ENCODE results near the gene ACSS2. TPM values are rescaled to one million over a fixed set of nuclear protein-coding genes. Genes with fewer than 3 reads are reported as not detected.

ACSS2 gene
- total and polyA plus RNA-seq, 2 donors from 2014 or later: 53.1 to 98.9 TPM

DNA sequence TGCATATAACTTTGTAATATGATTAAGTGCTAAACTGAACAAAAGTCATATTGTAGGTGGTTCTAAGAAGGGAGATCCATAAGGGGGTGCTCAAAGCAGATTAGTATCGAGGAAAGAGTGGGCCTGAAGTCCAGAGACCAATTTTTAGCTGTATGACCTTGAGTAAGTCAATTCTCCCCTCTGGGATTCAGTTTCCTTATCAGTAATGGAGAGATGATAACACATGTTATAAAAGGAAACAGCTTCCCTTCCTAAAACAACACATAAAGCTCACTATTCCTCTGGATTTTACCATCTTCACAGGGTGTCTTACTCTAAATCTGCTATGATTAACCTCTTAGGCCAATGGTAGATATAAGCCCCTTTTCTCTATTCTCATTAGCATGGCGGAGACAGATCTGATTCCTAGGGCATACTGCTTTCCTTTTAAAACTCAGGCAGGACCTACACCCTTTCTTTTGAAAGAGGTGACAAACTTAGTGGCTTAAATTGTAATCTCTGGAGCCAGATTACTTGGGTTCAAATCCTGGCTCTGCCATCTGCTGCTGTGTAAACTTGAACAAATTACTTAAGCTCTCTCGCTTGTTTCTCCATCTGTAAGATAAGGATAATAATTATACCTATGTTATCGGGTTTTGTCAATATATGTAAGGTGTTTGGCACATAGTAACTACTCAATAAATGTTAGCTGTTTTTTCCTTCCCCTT, 39.5 kb downstream of the ACSS2 start:
- Histone ChIP-seq H3K27ac (ENCODE audit: low read depth in 2 of 2, low read length in 2 of 2) (no peak overlapping the region), H3K4me1 (ENCODE audit: control insufficient read depth in 2 of 3, insufficient read depth in 2 of 3, low read depth in 1 of 3, low read length in 3 of 3) (peaks cover 0 to 6% (median 4%) of the 10 kb centered on the region in 3 donors), H3K9me3 (ENCODE audit: control insufficient read depth in 2 of 3, insufficient read depth in 1 of 3, low read length in 3 of 3) (no peaks in the 10 kb centered on the region), H3K9ac (ENCODE audit: low read length in 3 of 3) (no peak overlapping the region), H3K27me3 (ENCODE audit: control insufficient read depth, insufficient read depth, low read length) (no peaks in the 10 kb centered on the region), H3K4me3 (ENCODE audit: low read length in 3 of 3) (no peak overlapping the region), H3K36me3 (ENCODE audit: control insufficient read depth in 2 of 3, insufficient read depth in 3 of 3, low read length in 3 of 3) (peaks cover 0 to 31% (median 14%) of the 10 kb centered on the region in 3 donors)
- intact Hi-C loops (cut with DNase I): no loop called here
- FAIRE-seq: no peak
- no peak for DNase-seq
- no peak for TF ChIP-seq CTCF (IDR thresholded peaks at IDR 0.05; ENCODE audit: borderline replicate concordance, extremely low read depth, insufficient read depth)

- H3K4me3 ChIP-seq (ENCODE audit: low read length in 3 of 3): no peak overlapping the region
- FAIRE-seq (no peak), DNase-seq (no peak)
- no peak overlapping the region for H3K27ac ChIP-seq (ENCODE audit: low read depth in 2 of 2, low read length in 2 of 2)
- no peak for TF ChIP-seq CTCF (IDR thresholded peaks at IDR 0.05; ENCODE audit: borderline replicate concordance, extremely low read depth, insufficient read depth)
- intact Hi-C loops (cut with DNase I): no loop called here
- H3K9me3 ChIP-seq (ENCODE audit: control insufficient read depth in 2 of 3, insufficient read depth in 1 of 3, low read length in 3 of 3): no peaks in the 10 kb centered on the region
- peaks cover 0 to 6% (median 4%) of the 10 kb centered on the region in 3 donors for H3K4me1 ChIP-seq (ENCODE audit: control insufficient read depth in 2 of 3, insufficient read depth in 2 of 3, low read depth in 1 of 3, low read length in 3 of 3)
- no peaks in the 10 kb centered on the region for H3K27me3 ChIP-seq (ENCODE audit: control insufficient read depth, insufficient read depth, low read length)
- H3K36me3 ChIP-seq (ENCODE audit: control insufficient read depth in 2 of 3, insufficient read depth in 3 of 3, low read length in 3 of 3): peaks cover 0 to 41% (median 18%) of the 10 kb centered on the region in 3 donors
- no peak overlapping the region for H3K9ac ChIP-seq (ENCODE audit: low read length in 3 of 3)
Measured at GRCh38 chr20:34916774-34917354, 40.5 kb downstream of the ACSS2 start.

GRCh38 chr20:34920055-34920454, 43.6 kb downstream of the ACSS2 start:
- TF ChIP-seq CTCF (IDR thresholded peaks at IDR 0.05; ENCODE audit: borderline replicate concordance, extremely low read depth, insufficient read depth): no peak
- H3K9me3 ChIP-seq (ENCODE audit: control insufficient read depth in 2 of 3, insufficient read depth in 1 of 3, low read length in 3 of 3): no peaks in the 10 kb centered on the region
- DNase-seq: no peak
- intact Hi-C loops (cut with DNase I): no loop called here
- FAIRE-seq: no peak
- H3K4me3 ChIP-seq (ENCODE audit: low read length in 3 of 3): no peak overlapping the region
- H3K27ac ChIP-seq (ENCODE audit: low read depth in 2 of 2, low read length in 2 of 2): no peak overlapping the region
- H3K9ac ChIP-seq (ENCODE audit: low read length in 3 of 3): no peak overlapping the region
- H3K36me3 ChIP-seq (ENCODE audit: control insufficient read depth in 2 of 3, insufficient read depth in 3 of 3, low read length in 3 of 3): peaks cover 0 to 47% (median 19%) of the 10 kb centered on the region in 3 donors
- no peaks in the 10 kb centered on the region for H3K27me3 ChIP-seq (ENCODE audit: control insufficient read depth, insufficient read depth, low read length)
- peaks cover 0 to 6% (median 0%) of the 10 kb centered on the region in 3 donors for H3K4me1 ChIP-seq (ENCODE audit: control insufficient read depth in 2 of 3, insufficient read depth in 2 of 3, low read depth in 1 of 3, low read length in 3 of 3)
